OCI-LY3 (cell line): Measurements from ENCODE around the gene ELMO2.

ENCODE experiments used
- H2AFZ ChIP-seq: fragments of 200-600, 300-600 bp; shearing (Covaris generic); 2 replicates; pipeline ENCODE4 v1.6.0; 2014; ENCODE audit warnings: antibody characterized with exemption, low read depth, low read length
- H3K27ac ChIP-seq: fragments of 200-600, 300-600 bp; sonication (generic); 2 replicates; pipeline ENCODE4 v1.5.1; 2014; ENCODE audit warnings: mild to moderate bottlenecking, low read length, moderate library complexity, mixed read lengths
- H3K27me3 ChIP-seq: fragments of 200-600, 300-600 bp; sonication (generic); 2 replicates; pipeline ENCODE4 v1.6.1; 2014; ENCODE audit warnings: low read depth, low read length, mixed read lengths
- H3K36me3 ChIP-seq: fragments of 200-600, 300-600 bp; sonication (generic); replicated peaks from 2 replicates; pipeline ENCODE3; 2014; ENCODE audit warnings: low read depth, low read length, mixed read lengths
- H3K4me1 ChIP-seq: fragments of 300-600, 200-600 bp; sonication (generic); 2 replicates; pipeline ENCODE4 v1.6.1; 2014; ENCODE audit warnings: low read length, mixed read lengths
- H3K4me2 ChIP-seq: fragments of 200-600, 300-600 bp; sonication (generic); 2 replicates; pipeline ENCODE4 v1.6.1; 2014; ENCODE audit warnings: low read length, mixed read lengths
- H3K4me3 ChIP-seq: fragments of 300-600, 200-600 bp; sonication (generic); 2 replicates; pipeline ENCODE4 v1.5.1; 2014; ENCODE audit warnings: antibody characterized with exemption, mild to moderate bottlenecking, low read length, moderate library complexity
- H3K79me2 ChIP-seq: fragments of 300-600, 200-600 bp; shearing (Covaris generic); 2 replicates; pipeline ENCODE4 v1.6.1; 2014; ENCODE audit warnings: mild to moderate bottlenecking, low read length, mixed read lengths
- H3K9ac ChIP-seq: fragments of 300-600, 200-600 bp; shearing (Covaris generic); 2 replicates; pipeline ENCODE4 v1.6.0; 2014; ENCODE audit warnings: mild to moderate bottlenecking, low read length, moderate library complexity
- H3K9me3 ChIP-seq: fragments of 200-600, 300-600 bp; shearing (Covaris generic); 2 replicates; pipeline ENCODE4 v1.6.1; 2014; ENCODE audit warnings: low read length, mixed read lengths; ENCODE audit not compliant: insufficient read depth
- H4K20me1 ChIP-seq: fragments of 200-600, 300-600 bp; sonication (generic); 2 replicates; pipeline ENCODE4 v1.6.1; 2016; ENCODE audit warnings: low read length, mixed read lengths; ENCODE audit not compliant: insufficient read depth
- EZH2phosphoT487 ChIP-seq: fragments of 200-600 bp; shearing (Covaris generic); IDR thresholded peaks from 2 replicates; pipeline ENCODE4 v1.6.1; 2018; ENCODE audit warnings: antibody characterized with exemption, mixed run types, low read depth
- TF ChIP-seq, protein P1 (sequence below): fragments of 200-600, 300-600 bp; sonication (generic); IDR thresholded peaks from 2 replicates; pipeline ENCODE4 v1.5.1; 2014; ENCODE audit warnings: antibody characterized with exemption, low read length, low read depth

ELMO2 gene

DNA sequence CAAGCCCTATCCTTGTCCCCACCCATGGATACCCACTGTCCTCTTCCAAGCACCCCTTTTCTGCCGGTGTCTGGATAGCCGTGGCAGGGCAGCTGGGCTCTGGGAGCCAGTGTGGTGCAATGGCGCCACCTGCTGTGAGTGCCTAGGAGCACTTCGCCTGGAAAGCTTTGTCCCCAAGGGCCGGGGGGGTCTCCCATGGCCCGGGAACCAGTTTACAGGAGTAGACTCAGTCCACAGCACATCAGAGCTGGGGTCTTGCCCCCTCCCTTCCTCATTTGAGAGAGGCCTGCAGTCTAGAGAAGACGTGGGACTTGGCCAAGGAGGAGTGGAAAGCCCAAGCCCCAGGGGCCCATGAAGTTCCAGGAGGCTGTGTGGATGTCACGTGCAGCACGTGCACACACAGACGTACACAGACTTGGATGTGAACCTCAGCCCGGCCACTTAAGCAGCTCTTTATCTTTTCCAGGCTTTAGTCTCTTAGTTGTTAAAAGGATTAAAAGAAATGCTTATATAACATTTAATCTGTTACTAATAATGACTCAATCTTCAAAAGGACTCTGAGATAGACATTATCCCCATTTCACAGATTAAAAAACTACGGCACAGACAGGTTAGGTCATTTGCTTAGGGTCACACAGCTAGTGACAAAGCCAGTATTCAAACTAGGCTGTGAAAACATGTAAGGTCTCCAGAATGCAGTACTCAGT, 57.2 kb downstream of the ELMO2 start:
- Histone ChIP-seq H4K20me1 (0 out of 2 replicates have a peak, but pooled peaks cover 5% of the 10 kb centered on the region), H3K27me3 (no peaks in the 10 kb centered on the region; the same call in 1 of the 2 replicates), H2AFZ (no peak overlapping the region), H3K79me2 (no peaks in the 10 kb centered on the region), H3K4me1 (peaks cover 20% of the 10 kb centered on the region), H3K9ac (no peak overlapping the region), H3K4me2 (no peak overlapping the region), H3K27ac (no peak overlapping the region), H3K9me3 (no peaks in the 10 kb centered on the region), H3K36me3 (peaks cover 14% of the 10 kb centered on the region), H3K4me3 (no peak overlapping the region)
- TF ChIP-seq, protein P1, sequence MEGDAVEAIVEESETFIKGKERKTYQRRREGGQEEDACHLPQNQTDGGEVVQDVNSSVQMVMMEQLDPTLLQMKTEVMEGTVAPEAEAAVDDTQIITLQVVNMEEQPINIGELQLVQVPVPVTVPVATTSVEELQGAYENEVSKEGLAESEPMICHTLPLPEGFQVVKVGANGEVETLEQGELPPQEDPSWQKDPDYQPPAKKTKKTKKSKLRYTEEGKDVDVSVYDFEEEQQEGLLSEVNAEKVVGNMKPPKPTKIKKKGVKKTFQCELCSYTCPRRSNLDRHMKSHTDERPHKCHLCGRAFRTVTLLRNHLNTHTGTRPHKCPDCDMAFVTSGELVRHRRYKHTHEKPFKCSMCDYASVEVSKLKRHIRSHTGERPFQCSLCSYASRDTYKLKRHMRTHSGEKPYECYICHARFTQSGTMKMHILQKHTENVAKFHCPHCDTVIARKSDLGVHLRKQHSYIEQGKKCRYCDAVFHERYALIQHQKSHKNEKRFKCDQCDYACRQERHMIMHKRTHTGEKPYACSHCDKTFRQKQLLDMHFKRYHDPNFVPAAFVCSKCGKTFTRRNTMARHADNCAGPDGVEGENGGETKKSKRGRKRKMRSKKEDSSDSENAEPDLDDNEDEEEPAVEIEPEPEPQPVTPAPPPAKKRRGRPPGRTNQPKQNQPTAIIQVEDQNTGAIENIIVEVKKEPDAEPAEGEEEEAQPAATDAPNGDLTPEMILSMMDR, result peak; percentile 95
- no peak for TF ChIP-seq EZH2phosphoT487

DNA sequence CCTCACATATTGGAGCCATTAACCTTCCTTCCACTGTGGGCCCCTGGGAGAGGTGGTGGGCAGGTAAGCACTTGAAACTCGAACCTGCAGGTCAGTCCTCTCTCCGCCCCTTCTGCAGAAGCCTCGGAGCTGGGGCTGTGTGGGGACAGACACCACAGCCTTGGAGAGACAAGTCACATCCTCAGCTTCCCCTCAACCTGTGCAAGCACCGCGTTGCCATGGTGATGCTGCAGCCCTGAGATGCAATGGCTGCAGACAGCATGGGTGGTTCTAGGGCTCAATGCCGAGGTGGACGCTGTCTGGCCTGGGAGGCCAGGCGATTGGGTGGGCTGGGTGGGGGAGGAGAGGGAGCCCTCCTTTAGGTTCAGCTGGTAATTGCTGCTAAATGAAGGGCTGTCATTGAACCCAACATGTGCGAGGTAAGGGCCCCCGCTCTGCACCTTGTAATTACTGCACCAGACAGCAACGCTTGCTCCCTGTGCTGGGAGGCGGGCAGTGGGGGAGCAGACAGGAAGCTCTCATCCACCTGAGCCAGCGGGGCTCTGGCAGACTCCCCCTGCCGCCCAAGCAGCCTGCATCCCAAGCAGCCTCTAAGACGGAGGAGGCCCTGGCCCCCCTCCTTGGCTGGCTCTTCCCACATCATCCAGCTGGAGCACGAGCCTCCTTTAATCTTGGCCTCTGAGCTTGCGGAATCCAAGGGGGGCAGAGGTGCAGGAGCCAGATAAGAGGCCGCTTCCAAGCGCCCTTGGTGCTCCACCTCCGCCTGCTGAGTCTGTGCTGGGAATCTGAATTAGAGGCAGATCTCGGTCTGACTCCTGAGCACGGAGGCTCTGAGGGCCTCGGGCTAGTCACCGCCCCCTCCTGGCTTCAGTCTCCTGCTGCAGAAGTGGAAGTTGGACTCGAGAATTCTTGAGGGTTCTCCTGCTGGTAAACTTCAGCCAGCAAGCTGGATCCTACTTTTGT, 58.3 kb downstream of the ELMO2 start:
- Histone ChIP-seq H3K27me3 (peaks cover 9% of the 10 kb centered on the region), H3K4me1 (peaks cover 20% of the 10 kb centered on the region), H3K4me3 (no peak overlapping the region), H3K4me2 (no peak overlapping the region), H3K27ac (no peak overlapping the region), H3K79me2 (no peaks in the 10 kb centered on the region), H2AFZ (no peak overlapping the region), H4K20me1 (0 out of 2 replicates have a peak, but pooled peaks cover 5% of the 10 kb centered on the region), H3K9ac (no peak overlapping the region), H3K9me3 (no peaks in the 10 kb centered on the region), H3K36me3 (peaks cover 14% of the 10 kb centered on the region)
- no peak for TF ChIP-seq EZH2phosphoT487
- TF ChIP-seq, protein P1, result no peak

- Histone ChIP-seq H3K27me3 (peaks cover 21% of the 10 kb centered on the region), H3K36me3 (peaks cover 9% of the 10 kb centered on the region), H3K9ac (no peak overlapping the region), H4K20me1 (0 out of 2 replicates have a peak, but pooled peaks cover 5% of the 10 kb centered on the region), H3K4me2 (no peak overlapping the region), H3K79me2 (no peaks in the 10 kb centered on the region), H2AFZ (no peak overlapping the region), H3K4me3 (no peak overlapping the region), H3K27ac (no peak overlapping the region), H3K9me3 (no peaks in the 10 kb centered on the region), H3K4me1 (peaks cover 20% of the 10 kb centered on the region)
- TF ChIP-seq, protein P1, result no peak
- no peak for TF ChIP-seq EZH2phosphoT487
These were observed 59.6 kb downstream of the ELMO2 start for GRCh38 chr20:46346770-46347169.
